ENCODE data around the gene BPI.

- TF ChIP-seq CTCF (IDR thresholded peaks at IDR 0.05): no peak
- no peak for TF ChIP-seq POLR2AphosphoS5 (IDR thresholded peaks at IDR 0.05)
These were observed 41.0 kb upstream of the BPI start for GRCh38 chr20:38262931-38263330.
